Liver (tissue), 9 donors: ENCODE measurements around the gene GPR18. TPM values are rescaled to one million over a fixed set of nuclear protein-coding genes. Genes with fewer than 3 reads are reported as not detected.

Experiments used
- DNase-seq: peaks from one replicate; pipeline ENCODE4 v3.0.0-alpha.2; 2017; ENCODE audit warnings: low spot score
- H3K27ac ChIP-seq, 2 donors: one replicate each; pipeline ENCODE4 v1.7.0; 2013; ENCODE audit warnings: inconsistent platforms in 2 of 2, low read length in 2 of 2, control low read depth in 1 of 2, low read depth in 1 of 2, mild to moderate bottlenecking in 1 of 2
- H3K27me3 ChIP-seq, 4 donors: one replicate each; pipeline versions ENCODE4 v1.6.1 to v1.7.0; 2013; ENCODE audit warnings: low read length in 3 of 4, inconsistent platforms in 1 of 4, mild to moderate bottlenecking in 1 of 4, moderate library complexity in 1 of 4; ENCODE audit not compliant: control insufficient read depth in 4 of 4, insufficient read depth in 4 of 4
- H3K36me3 ChIP-seq, 4 donors: one replicate each; pipeline versions ENCODE4 v1.6.1 to v1.7.0; 2013; ENCODE audit warnings: low read length in 3 of 4, mild to moderate bottlenecking in 3 of 4, low read depth in 1 of 4, moderate library complexity in 1 of 4; ENCODE audit not compliant: control insufficient read depth in 4 of 4, insufficient read depth in 3 of 4
- H3K4me1 ChIP-seq, 4 donors: one replicate each; pipeline versions ENCODE4 v1.6.1 to v1.7.0; 2013; ENCODE audit warnings: low read length in 3 of 4, mild to moderate bottlenecking in 3 of 4, moderate library complexity in 1 of 4; ENCODE audit not compliant: control insufficient read depth in 4 of 4, insufficient read depth in 4 of 4
- H3K4me3 ChIP-seq, 3 donors: one replicate each; pipeline versions ENCODE4 v1.6.1 to v1.7.0; 2013; ENCODE audit warnings: low read length in 3 of 3, control low read depth in 1 of 3, low read depth in 1 of 3, mild to moderate bottlenecking in 1 of 3
- H3K9ac ChIP-seq, 2 donors: one replicate each; pipeline ENCODE4 v1.7.0; 2013; ENCODE audit warnings: low read length in 2 of 2, mild to moderate bottlenecking in 2 of 2, moderate library complexity in 2 of 2, control low read depth in 1 of 2, low read depth in 1 of 2
- H3K9me3 ChIP-seq, 4 donors: one replicate each; pipeline versions ENCODE4 v1.6.1 to v1.7.0; 2013; ENCODE audit warnings: low read length in 3 of 4; ENCODE audit not compliant: control insufficient read depth in 4 of 4
- FOXA1 ChIP-seq: IDR thresholded peaks from 2 replicates; pipeline ENCODE4 v1.6.1; 2016; ENCODE audit warnings: antibody characterized with exemption
- MAX ChIP-seq: IDR thresholded peaks from 2 replicates; pipeline ENCODE4 v1.6.1; 2016; ENCODE audit warnings: antibody characterized with exemption
- NR2F2 ChIP-seq: IDR thresholded peaks from 2 replicates; pipeline ENCODE4 v1.6.1; 2016; ENCODE audit warnings: antibody characterized with exemption
- RAD21 ChIP-seq, 2 donors: IDR thresholded peaks; 2 replicates each; pipeline ENCODE4 v1.6.1; 2016; ENCODE audit warnings: antibody characterized with exemption in 2 of 2, mild to moderate bottlenecking in 2 of 2
- TAF1 ChIP-seq: conservative IDR thresholded peaks from 2 replicates; pipeline ENCODE4 v1.6.1; 2016; ENCODE audit warnings: antibody characterized with exemption, mild to moderate bottlenecking
- WGBS: extraction: QIAGEN DNeasy Blood & Tissue Kit; methylation state at CpG from one replicate; pipeline ENCODE4 v1.1.7; 2013; 5-methylcytosine and 5-hydroxymethylcytosine counted together
- polyA plus RNA-seq, 2 donors: library from polyadenylated mRNA; stranded (reverse) in 1 of 2; unstranded in 1 of 2; fragments of 200-250 nt in 1 of 2; fragments of >200 nt in 1 of 2; fragmentation: Nextera tagmentation in 1 of 2; extraction: Ambion mirVana in 1 of 2; gene quantifications; one replicate each; pipeline versions ENCODE4 v1.2.1 to v1.2.3, GENCODE V29; 2013 to 2015
- total RNA-seq, 2 donors: library from RNA; depleted of rRNA; stranded (reverse); fragments of >200 nt; gene quantifications; one replicate each; pipeline ENCODE4 v1.2.3, GENCODE V29; 2014
- TF ChIP-seq, protein P1 (sequence below): IDR thresholded peaks from 2 replicates; pipeline ENCODE4 v1.6.1; 2016; ENCODE audit warnings: antibody characterized with exemption, mild to moderate bottlenecking
- TF ChIP-seq, protein P2 (sequence below): fragments of 150-350 bp; IDR thresholded peaks from 2 replicates; pipeline ENCODE4 v1.5.1; 2017; ENCODE audit warnings: improper control_type of control experiment, low read depth, low read length; ENCODE audit not compliant: missing input control
- TF ChIP-seq, protein P3 (sequence below): IDR thresholded peaks from 2 replicates; pipeline ENCODE4 v1.6.1; 2016; ENCODE audit warnings: antibody characterized with exemption
- donor health status: healthy.
- donor health status: healthy.
- donor health status: healthy.
- donor health status: healthy.
- donor health status: healthy.

Gene GPR18
- total and polyA plus RNA-seq, 4 donors = 0.13 to 1.0 (median 0.41) TPM

- 100% methylated on average over 1 of the region's 1 CpG for WGBS
Measured at GRCh38 chr13:99246100-99246499, 12.1 kb downstream of the GPR18 start.

GRCh38 chr13:99237981-99238662 is 20.1 kb downstream of the GPR18 start:
- peaks cover 0 to 5% (median 0%) of the 10 kb centered on the region in 4 donors for H3K36me3 ChIP-seq
- no peak for DNase-seq
- peak overlapping the region; percentile 42 to 70 for H3K9ac ChIP-seq
- H3K4me3 ChIP-seq = peak overlapping the region in 1 of 3 donors; percentile 37
- H3K27ac ChIP-seq = peak overlapping the region; percentile 51 to 66
- TF ChIP-seq NR2F2 (no peak), TAF1 (no peak), MAX (no peak), FOXA1 (no peak)
- TF ChIP-seq, protein P1, sequence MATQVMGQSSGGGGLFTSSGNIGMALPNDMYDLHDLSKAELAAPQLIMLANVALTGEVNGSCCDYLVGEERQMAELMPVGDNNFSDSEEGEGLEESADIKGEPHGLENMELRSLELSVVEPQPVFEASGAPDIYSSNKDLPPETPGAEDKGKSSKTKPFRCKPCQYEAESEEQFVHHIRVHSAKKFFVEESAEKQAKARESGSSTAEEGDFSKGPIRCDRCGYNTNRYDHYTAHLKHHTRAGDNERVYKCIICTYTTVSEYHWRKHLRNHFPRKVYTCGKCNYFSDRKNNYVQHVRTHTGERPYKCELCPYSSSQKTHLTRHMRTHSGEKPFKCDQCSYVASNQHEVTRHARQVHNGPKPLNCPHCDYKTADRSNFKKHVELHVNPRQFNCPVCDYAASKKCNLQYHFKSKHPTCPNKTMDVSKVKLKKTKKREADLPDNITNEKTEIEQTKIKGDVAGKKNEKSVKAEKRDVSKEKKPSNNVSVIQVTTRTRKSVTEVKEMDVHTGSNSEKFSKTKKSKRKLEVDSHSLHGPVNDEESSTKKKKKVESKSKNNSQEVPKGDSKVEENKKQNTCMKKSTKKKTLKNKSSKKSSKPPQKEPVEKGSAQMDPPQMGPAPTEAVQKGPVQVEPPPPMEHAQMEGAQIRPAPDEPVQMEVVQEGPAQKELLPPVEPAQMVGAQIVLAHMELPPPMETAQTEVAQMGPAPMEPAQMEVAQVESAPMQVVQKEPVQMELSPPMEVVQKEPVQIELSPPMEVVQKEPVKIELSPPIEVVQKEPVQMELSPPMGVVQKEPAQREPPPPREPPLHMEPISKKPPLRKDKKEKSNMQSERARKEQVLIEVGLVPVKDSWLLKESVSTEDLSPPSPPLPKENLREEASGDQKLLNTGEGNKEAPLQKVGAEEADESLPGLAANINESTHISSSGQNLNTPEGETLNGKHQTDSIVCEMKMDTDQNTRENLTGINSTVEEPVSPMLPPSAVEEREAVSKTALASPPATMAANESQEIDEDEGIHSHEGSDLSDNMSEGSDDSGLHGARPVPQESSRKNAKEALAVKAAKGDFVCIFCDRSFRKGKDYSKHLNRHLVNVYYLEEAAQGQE = no peak
- peaks cover 0 to 5% (median 1%) of the 10 kb centered on the region in 4 donors for H3K4me1 ChIP-seq
- no peaks in the 10 kb centered on the region for H3K9me3 ChIP-seq
- no peaks in the 10 kb centered on the region for H3K27me3 ChIP-seq
- WGBS = 44% methylated on average over 8 of the region's 8 CpGs

More at GRCh38 chr13:99246100-99246499, 12.1 kb downstream of the GPR18 start:
- Histone ChIP-seq H3K9ac (no peak overlapping the region), H3K27ac (no peak overlapping the region), H3K4me1 (no peaks in the 10 kb centered on the region), H3K36me3 (peaks cover 0 to 4% (median under 1%) of the 10 kb centered on the region in 4 donors), H3K27me3 (no peaks in the 10 kb centered on the region), H3K9me3 (no peaks in the 10 kb centered on the region), H3K4me3 (no peak overlapping the region)
- no peak for DNase-seq
- TF ChIP-seq, protein P2, sequence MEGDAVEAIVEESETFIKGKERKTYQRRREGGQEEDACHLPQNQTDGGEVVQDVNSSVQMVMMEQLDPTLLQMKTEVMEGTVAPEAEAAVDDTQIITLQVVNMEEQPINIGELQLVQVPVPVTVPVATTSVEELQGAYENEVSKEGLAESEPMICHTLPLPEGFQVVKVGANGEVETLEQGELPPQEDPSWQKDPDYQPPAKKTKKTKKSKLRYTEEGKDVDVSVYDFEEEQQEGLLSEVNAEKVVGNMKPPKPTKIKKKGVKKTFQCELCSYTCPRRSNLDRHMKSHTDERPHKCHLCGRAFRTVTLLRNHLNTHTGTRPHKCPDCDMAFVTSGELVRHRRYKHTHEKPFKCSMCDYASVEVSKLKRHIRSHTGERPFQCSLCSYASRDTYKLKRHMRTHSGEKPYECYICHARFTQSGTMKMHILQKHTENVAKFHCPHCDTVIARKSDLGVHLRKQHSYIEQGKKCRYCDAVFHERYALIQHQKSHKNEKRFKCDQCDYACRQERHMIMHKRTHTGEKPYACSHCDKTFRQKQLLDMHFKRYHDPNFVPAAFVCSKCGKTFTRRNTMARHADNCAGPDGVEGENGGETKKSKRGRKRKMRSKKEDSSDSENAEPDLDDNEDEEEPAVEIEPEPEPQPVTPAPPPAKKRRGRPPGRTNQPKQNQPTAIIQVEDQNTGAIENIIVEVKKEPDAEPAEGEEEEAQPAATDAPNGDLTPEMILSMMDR = no peak
- TF ChIP-seq RAD21 (IDR thresholded peaks at IDR 0.05) (no peak), TAF1 (no peak), FOXA1 (no peak)
- TF ChIP-seq, protein P3, sequence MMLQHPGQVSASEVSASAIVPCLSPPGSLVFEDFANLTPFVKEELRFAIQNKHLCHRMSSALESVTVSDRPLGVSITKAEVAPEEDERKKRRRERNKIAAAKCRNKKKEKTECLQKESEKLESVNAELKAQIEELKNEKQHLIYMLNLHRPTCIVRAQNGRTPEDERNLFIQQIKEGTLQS = no peak
- TF ChIP-seq, protein P1 = no peak
